AG04450 (cell line): ENCODE measurements around the gene CXCR2. TPM values are rescaled to one million over a fixed set of nuclear protein-coding genes. Genes with fewer than 3 reads are reported as not detected.

ENCODE experiments used
- CTCF ChIA-PET: fragments of 300-600, 350-600 bp; formaldehyde crosslinking; extraction: SDS; loops from one replicate; lab custom pipeline; 2022; ENCODE audit warnings: antibody characterized with exemption, inconsistent platforms; lab: Charles Lee
- POLR2A ChIA-PET: fragments of 350-600 bp; formaldehyde crosslinking; extraction: SDS; loops from one replicate; lab custom pipeline; 2021; ENCODE audit warnings: antibody characterized with exemption, inconsistent platforms; lab: Yijun Ruan, JAX
- DNase-seq: peaks from one replicate; pipeline ENCODE4 v3.0.0-alpha.2; 2011; ENCODE audit warnings: low read depth, low spot score
- H3K27ac ChIP-seq: one replicate; pipeline ENCODE4 v1.5.1; 2012; ENCODE audit warnings: low read depth, low read length, control low read depth
- H3K27me3 ChIP-seq: one replicate; pipeline ENCODE4 v1.6.0; 2012; ENCODE audit warnings: low read length; ENCODE audit not compliant: control insufficient read depth, insufficient read depth
- H3K4me3 ChIP-seq: 2 replicates; pipeline ENCODE4 v1.5.1; 2011; ENCODE audit warnings: mild to moderate bottlenecking, low read depth, low read length, control low read depth
- H3K9me3 ChIP-seq: 2 replicates; pipeline ENCODE4 v1.5.1; 2012; ENCODE audit warnings: low read length; ENCODE audit not compliant: control insufficient read depth, insufficient read depth
- CTCF ChIP-seq: IDR thresholded peaks from 2 replicates; pipeline ENCODE4 v1.5.1; 2011; ENCODE audit warnings: low read depth, low read length, control low read depth, inconsistent platforms
- polyA plus RNA-seq: library from polyadenylated mRNA; depleted of rRNA; stranded (reverse); fragments of >200 nt; gene quantifications from 2 replicates; pipeline ENCODE4 v1.2.3, GENCODE V29; 2011

The CXCR2 gene
- polyA plus RNA-seq, 1 experiment = not detected

GRCh38 chr2:218155953-218156479 is 30.2 kb downstream of the CXCR2 start:
- no peaks in the 10 kb centered on the region for H3K9me3 ChIP-seq
- no peak overlapping the region for H3K4me3 ChIP-seq
- TF ChIP-seq CTCF = no peak
- CTCF ChIA-PET = no interaction called here
- DNase-seq = no peak
- H3K27ac ChIP-seq = no peak overlapping the region
- H3K27me3 ChIP-seq = peaks cover 19% of the 10 kb centered on the region
- POLR2A ChIA-PET = no interaction called here

- ChIA-PET CTCF (interaction anchor here (0.7 kb wide), 1 partner anchor 376 kb away, joined by 3 read pairs; no protein-coding TSS in a partner anchor), POLR2A (no interaction called here)
- Histone ChIP-seq H3K4me3 (no peak overlapping the region), H3K27ac (no peak overlapping the region), H3K9me3 (no peaks in the 10 kb centered on the region), H3K27me3 (peaks cover 34% of the 10 kb centered on the region)
- TF ChIP-seq CTCF = no peak
- DNase-seq = no peak
Measured at GRCh38 chr2:218161644-218162043, 35.8 kb downstream of the CXCR2 start.

- POLR2A ChIA-PET = no interaction called here
- CTCF ChIA-PET = no interaction called here
- H3K9me3 ChIP-seq = no peaks in the 10 kb centered on the region
Measured at GRCh38 chr2:218162814-218163213, 37.0 kb downstream of the CXCR2 start.

GRCh38 chr2:218166791-218167190 is 41.0 kb downstream of the CXCR2 start, which contains the start of gene CXCR1:
Gene CXCR1, minus strand, starts transcription at chr2:218166962. Its CDS starts 1,751 bp downstream, at chr2:218165211.
- CTCF ChIA-PET = interaction anchor here (0.6 kb wide), 1 partner anchor 42 kb away, joined by 3 read pairs; no protein-coding TSS in a partner anchor
- DNase-seq = no peak

More at GRCh38 chr2:218162814-218163213, 37.0 kb downstream of the CXCR2 start:
- Histone ChIP-seq H3K27ac (no peak overlapping the region), H3K27me3 (peaks cover 42% of the 10 kb centered on the region), H3K4me3 (no peak overlapping the region)
- DNase-seq = no peak
- no peak for TF ChIP-seq CTCF

More at GRCh38 chr2:218166791-218167190, 41.0 kb downstream of the CXCR2 start, which contains the start of gene CXCR1:
- POLR2A ChIA-PET = no interaction called here
- Histone ChIP-seq H3K27me3 (peaks cover 55% of the 10 kb centered on the region), H3K4me3 (no peak within 1 kb of the TSS), H3K27ac (no peak within 1 kb of the TSS), H3K9me3 (no peaks in the 10 kb centered on the region)
- TF ChIP-seq CTCF = no peak
